GM18505 (cell line): Measurements from ENCODE around the gene OTX1.
"Not testable (repeated sequence)": the region's sequence is repeated elsewhere in the genome, so short reads cannot be mapped to it uniquely, and the experiment has no call there.

Source experiments
- ATAC-seq: cut with Tn5 transposase; IDR thresholded peaks from one replicate; pipeline ENCODE4 v1.9.1; 2021; ENCODE audit not compliant: unreplicated experiment
- POLR2A ChIP-seq: IDR thresholded peaks from 4 replicates; pipeline ENCODE4 v1.6.1; 2011; ENCODE audit warnings: borderline replicate concordance; ENCODE audit not compliant: insufficient read depth, insufficient read length; ENCODE audit errors: extremely low read depth

OTX1 gene

DNA sequence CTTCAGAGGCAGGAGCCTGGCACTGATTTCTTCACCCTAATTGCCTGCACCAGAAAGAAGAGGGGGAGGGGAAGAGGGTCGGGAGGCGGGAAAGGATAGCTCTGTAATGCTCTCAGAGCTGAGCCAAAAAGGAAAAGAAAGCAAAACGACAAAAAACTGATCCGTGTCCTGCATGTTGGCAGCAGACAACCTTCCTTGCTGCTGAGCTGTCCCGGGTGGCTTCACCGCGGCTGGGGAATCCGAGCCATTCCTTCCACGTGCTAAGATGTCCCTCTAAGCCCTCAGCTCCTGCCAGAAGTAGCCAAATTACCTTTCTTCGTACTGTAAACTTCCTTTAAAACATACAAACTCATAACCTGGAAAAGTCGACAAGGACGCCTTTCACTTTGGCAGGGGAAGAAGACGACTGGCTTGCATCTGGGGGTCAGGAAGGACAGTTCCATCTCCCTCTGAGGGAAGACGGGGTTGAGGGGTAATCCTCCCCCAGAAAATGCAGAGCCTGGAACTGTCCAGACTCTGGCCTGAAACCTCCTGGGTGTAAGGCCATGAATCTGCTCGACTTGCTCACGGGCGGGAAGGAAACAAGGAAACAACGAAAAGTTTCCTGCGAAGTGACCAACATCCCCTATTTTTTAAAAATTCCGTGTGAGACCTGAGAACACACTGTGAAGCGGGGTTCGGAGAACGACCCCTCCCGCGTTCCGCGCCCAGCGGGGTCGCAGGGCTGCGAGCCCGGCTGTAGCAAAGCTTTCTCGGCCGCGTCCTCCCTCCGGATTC lies 7.7 kb downstream of the OTX1 start:
- no peak for ATAC-seq
- TF ChIP-seq POLR2A: no peak

- no peak for TF ChIP-seq POLR2A
- no peak for ATAC-seq
Measured at GRCh38 chr2:63058921-63059792, 8.5 kb downstream of the OTX1 start.

GRCh38 chr2:63059793-63060471 lies 9.3 kb downstream of the OTX1 start:
- TF ChIP-seq POLR2A: no peak
- ATAC-seq: no peak

DNA sequence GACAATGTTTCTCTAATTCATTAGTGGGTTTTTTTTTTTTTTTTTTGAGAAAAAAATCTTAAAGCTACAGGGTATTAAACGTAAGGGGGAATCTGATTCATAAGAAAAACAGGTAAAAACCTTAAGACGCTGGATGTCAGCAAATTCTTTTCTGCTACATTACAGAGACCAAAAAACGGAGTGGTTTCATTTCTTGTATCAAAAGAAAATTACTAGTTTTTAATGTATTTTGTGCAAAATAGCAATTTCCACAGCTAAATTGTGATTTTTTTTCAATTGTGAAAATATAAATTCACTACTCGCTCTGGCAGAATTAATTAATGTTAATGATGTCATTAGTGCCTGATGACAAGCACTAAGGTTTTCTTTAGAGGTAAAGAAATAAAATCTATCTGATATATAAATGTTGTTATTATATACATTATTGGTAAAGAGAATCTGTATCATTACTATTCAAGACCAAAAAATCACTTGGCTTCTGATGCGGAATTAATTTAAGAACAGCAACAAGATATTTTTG lies 9.9 kb downstream of the OTX1 start:
- TF ChIP-seq POLR2A: no peak
- no peak for ATAC-seq

DNA sequence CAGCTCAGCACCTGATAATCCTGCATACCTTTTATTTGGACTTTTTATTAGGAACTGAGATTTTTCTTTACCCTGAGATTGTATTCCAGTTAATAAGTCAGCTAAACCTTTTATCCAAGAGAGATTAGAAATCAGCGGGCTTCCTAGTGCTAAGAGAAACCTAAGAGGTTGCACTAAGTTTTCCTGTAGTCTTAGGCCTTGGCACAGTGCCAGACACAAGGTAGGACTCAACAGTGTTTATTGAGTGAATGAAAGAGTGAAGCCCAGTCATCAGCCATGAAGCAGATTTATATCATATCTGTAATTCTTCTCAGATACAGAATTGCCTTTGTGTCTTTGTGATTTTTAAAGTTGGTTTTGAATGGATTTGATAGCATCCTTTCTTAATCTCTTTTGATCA lies 13.6 kb downstream of the OTX1 start:
- ATAC-seq: no peak
- no peak for TF ChIP-seq POLR2A

DNA sequence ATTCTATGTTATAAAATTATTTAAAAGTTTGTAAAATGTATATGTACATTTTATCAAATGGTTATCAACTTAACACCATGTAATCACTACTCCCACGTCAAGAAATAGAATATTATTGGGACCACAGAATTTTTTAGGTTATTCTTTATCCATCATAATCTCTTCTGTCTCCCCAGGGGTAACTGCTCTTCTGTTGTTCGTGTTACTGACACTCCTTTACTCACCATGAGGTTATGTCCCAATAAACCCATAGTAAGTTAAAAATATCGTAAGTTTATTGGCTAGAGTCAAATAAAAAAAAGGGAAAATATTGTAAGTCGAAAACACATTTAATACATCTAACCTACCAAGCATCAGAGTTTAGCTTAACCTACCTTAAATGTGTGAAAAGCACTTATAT lies 14.0 kb downstream of the OTX1 start:
- no peak for TF ChIP-seq POLR2A
- ATAC-seq: no peak

DNA sequence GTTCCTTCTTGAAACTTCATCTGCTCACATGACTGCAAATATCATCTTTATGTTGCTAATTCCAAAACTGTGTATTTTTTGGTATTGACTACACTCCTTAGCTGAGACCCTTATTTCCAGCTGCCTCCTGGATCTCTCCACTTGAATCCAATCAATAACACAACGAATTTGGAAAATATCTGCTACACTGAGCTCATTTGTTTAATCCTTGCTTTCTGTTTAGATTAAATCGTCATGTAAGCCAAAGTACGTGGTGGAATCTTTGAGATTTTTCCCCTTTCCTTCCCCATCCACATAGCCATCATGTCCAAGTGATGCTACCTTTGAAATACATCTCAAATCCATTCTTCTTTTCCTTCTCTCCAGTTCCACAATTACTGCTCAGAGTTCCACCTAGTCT lies 15.6 kb downstream of the OTX1 start:
- no peak for ATAC-seq
- no peak for TF ChIP-seq POLR2A

DNA sequence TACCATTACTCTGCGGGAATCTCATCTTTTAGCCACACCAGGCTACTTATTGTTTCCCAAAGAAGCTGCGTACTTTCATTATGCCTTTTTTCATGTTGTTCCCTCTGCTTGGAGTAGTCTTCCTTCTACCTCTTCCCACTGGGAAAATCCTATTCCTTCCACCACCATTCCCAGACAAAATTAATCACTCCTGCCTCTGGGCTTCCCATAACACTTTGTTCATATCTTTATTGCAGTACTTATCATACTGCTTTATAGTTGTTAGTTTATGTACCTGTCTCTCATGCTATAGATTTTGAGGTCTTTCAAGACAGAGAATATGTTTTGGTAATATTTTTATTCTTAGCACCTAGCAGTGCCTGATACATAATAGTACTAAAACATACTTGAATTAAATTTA lies 16.2 kb downstream of the OTX1 start:
- no peak for ATAC-seq

DNA sequence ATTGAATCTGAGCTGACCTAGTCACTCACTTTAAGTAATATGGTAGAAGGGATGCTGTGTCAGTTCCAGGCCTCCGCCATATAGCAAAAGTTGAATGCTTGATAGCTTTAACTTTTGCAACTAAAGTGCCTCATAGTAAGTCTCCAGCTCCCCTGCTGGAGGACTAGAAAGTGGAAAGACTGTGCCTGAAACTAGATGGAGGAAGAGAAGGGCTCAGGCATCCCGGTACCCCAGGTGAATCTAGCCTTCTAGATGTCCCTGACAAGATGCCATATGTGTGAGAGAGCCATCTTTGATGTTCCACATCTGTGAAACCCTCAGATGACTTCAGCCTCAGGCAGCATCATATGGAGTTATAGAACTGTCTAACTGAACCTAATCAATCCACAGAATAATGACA lies 21.0 kb downstream of the OTX1 start:
- TF ChIP-seq POLR2A: no peak
- ATAC-seq: no peak

More for the DNA sequence above, 16.2 kb downstream of the OTX1 start:
- TF ChIP-seq POLR2A: no peak

DNA sequence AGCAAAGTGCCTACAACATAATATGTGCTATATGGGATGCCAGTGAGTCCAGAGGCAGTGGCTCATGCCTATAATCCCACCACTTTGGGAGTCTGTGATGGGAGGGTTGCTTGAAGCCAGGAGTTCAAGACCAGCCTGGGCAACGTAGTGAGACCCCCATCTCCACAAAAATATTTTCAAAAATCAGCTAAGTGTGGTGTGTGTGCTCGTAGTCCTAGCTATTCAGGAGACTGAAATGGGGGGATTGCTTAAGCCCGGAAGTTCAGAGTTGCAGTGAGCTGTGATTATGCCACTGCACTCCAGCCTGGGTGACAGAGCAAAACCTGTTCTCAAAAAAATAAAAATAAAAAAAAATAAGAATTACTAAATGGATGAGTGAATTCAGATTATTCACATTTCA lies 23.4 kb downstream of the OTX1 start:
- ATAC-seq: no peak
- TF ChIP-seq POLR2A: no peak

- ATAC-seq: not testable (repeated sequence)
Measured at GRCh38 chr2:63074399-63074798, 23.8 kb downstream of the OTX1 start.

DNA sequence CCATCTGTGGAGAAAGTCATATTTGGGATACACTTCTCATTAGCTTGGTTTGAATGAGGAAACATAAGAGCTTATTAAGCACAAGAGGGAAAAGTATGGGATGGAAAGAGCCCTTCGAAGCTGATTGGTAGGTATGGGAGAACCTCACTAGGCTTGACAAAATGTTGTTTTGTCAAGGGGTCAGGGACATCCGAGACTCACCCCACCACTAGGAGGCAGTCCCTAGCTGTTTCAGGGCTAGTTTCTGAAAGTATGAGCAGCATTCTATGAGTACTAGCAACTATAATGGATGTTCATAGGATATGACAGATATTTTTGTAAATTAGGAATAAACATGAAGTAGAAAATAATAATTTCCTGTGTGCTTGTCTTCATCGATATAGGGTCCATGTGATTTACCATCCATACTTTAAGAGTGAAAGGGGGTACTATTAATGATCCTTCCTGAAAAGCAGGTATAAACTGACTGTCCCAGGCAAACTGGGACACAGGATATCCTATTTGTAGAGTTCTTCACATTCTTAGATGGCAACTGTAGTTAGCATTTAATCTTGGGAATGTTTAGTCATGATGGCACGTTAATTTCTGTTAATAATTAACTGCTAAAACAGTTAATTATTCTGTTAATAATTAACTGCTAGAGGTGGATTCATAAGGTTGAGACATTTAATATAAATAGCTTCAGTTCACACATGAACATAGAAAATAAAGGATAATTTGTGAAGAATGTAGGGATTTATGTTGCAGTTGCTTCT lies 28.4 kb downstream of the OTX1 start:
- no peak for ATAC-seq
- no peak for TF ChIP-seq POLR2A

DNA sequence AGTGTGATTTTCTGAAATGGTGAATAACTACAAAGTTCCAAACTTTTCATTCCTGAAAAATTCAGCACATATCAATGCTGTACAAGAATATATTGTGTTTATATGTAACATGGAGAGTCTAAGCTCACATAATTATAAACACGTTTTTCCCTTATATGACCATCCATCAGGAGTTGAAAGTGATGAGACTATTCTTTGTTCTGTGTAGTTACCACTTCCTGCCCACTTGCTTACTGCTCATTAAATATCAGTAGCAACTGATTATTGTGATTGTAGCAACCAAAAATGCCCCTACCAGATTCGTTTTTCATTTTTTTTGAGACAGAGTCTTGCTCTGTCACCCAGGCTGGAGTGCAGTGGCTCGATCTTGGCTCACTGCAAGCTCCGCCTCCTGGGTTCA lies 30.8 kb downstream of the OTX1 start:
- ATAC-seq: no peak
- no peak for TF ChIP-seq POLR2A
